HCT116 (cell line): ENCODE measurements around the gene GALK2. TPM values are rescaled to one million over a fixed set of nuclear protein-coding genes. Genes with fewer than 3 reads are reported as not detected.

Experiments used
- ATAC-seq: fragments of 200-7000 bp; cut with Tn5 transposase; 2 replicates; pipeline ENCODE4 v1.9.1; 2020; ENCODE audit warnings: mild to moderate bottlenecking, moderate library complexity
- BruUV-seq: library from RNA; stranded (reverse); fragments of 400-500 nt; replicated peaks from 2 replicates; lab custom pipeline; 2021; lab: Mats Ljungman, UMichigan
- CTCF ChIA-PET: fragments of 300-600 bp; sonication (Branson Sonifier 250); formaldehyde crosslinking; loops from one replicate; lab custom pipeline; 2021; ENCODE audit warnings: antibody characterized with exemption; lab: Charles Lee
- POLR2A ChIA-PET: fragments of 300-600, 350-600 bp; sonication (Branson Sonifier 250); formaldehyde crosslinking; loops from one replicate; lab custom pipeline; 2021; ENCODE audit warnings: antibody characterized with exemption; lab: Charles Lee
- RAD21 ChIA-PET, 2 experiments: fragments of 300-600 bp; sonication (Branson Sonifier 250); formaldehyde crosslinking; loops; one replicate each; lab custom pipeline; 2023; ENCODE audit warnings: low total read pairs in 2 of 2; ENCODE audit not compliant: uncharacterized antibody in 2 of 2, unreplicated experiment in 2 of 2, low non-redundant PET in 1 of 2; lab: Charles Lee
- DNase-seq: peaks from one replicate; pipeline ENCODE4 v3.0.0-alpha.2; 2010; ENCODE audit warnings: low read depth, low spot score
- H2AFZ ChIP-seq: fragments of 200-600 bp; shearing (Covaris generic), sonication (generic); 2 replicates; pipeline ENCODE4 v1.6.1; 2017; ENCODE audit warnings: low read depth, mixed run types, mixed read lengths, antibody characterized with exemption, low read length; ENCODE audit not compliant: poor library complexity, severe bottlenecking
- H3K27ac ChIP-seq: 2 replicates; pipeline ENCODE4 v1.5.1; 2012; ENCODE audit warnings: low read depth, low read length
- H3K27me3 ChIP-seq: fragments of 200-600 bp; sonication (generic); 2 replicates; pipeline ENCODE4 v1.6.1; 2016; ENCODE audit warnings: mixed run types, low read length, mixed read lengths; ENCODE audit not compliant: insufficient read depth
- H3K36me3 ChIP-seq, 2 experiments: fragments of 200-500 bp in 1 of 2; fragments of 200-600 bp in 1 of 2; sonication (Bioruptor generic) in 1 of 2; sonication (generic) in 1 of 2; 2 replicates each; pipeline versions ENCODE4 v1.5.1 to v1.6.1; 2014 to 2016; ENCODE audit warnings: low read length in 2 of 2, inconsistent platforms in 1 of 2, mixed read lengths in 1 of 2, mixed run types in 1 of 2; ENCODE audit not compliant: insufficient read depth in 2 of 2, control insufficient read depth in 1 of 2
- H3K4me1 ChIP-seq, 2 experiments: fragments of 200-600 bp in 1 of 2; sonication (generic) in 1 of 2; 2 replicates each; pipeline versions ENCODE4 v1.5.1 to v1.6.1; 2012 to 2017; ENCODE audit warnings: low read length in 2 of 2, inconsistent platforms in 1 of 2, mild to moderate bottlenecking in 1 of 2, mixed read lengths in 1 of 2, mixed run types in 1 of 2, moderate library complexity in 1 of 2; ENCODE audit not compliant: insufficient read depth in 2 of 2, control insufficient read depth in 1 of 2
- H3K4me2 ChIP-seq: fragments of 200-600 bp; sonication (generic); 2 replicates; pipeline ENCODE4 v1.6.1; 2017; ENCODE audit warnings: mixed run types, low read length, mixed read lengths
- H3K4me3 ChIP-seq, 2 experiments: fragments of 200-600 bp in 1 of 2; sonication (generic) in 1 of 2; replicated peaks in 1 of 2; 2 replicates each; pipeline ENCODE4 v1.5.1; 2011 to 2016; ENCODE audit warnings: low read length in 2 of 2, control low read depth in 1 of 2, low read depth in 1 of 2, mild to moderate bottlenecking in 1 of 2, mixed read lengths in 1 of 2, mixed run types in 1 of 2
- H3K79me2 ChIP-seq: fragments of 200-600 bp; sonication (generic); 2 replicates; pipeline ENCODE4 v1.6.1; 2017; ENCODE audit warnings: mild to moderate bottlenecking, mixed run types, low read length, moderate library complexity, mixed read lengths; ENCODE audit not compliant: insufficient read depth
- H3K9ac ChIP-seq: fragments of 200-600 bp; sonication (generic); 2 replicates; pipeline ENCODE4 v1.6.1; 2016; ENCODE audit warnings: low read length, mixed read lengths
- H3K9me2 ChIP-seq: fragments of 200-600 bp; sonication (generic), shearing (Covaris generic); 2 replicates; pipeline ENCODE4 v1.6.1; 2017; ENCODE audit warnings: mixed run types, mild to moderate bottlenecking, moderate library complexity; ENCODE audit not compliant: insufficient read depth
- H3K9me3 ChIP-seq, 2 experiments: fragments of 200-500 bp in 1 of 2; fragments of 200-600 bp in 1 of 2; sonication (Bioruptor generic) in 1 of 2; sonication (generic) in 1 of 2; 2 replicates each; pipeline ENCODE4 v1.6.1; 2014 to 2017; ENCODE audit warnings: low read length in 2 of 2, mixed read lengths in 2 of 2, inconsistent platforms in 1 of 2, low read depth in 1 of 2, mild to moderate bottlenecking in 1 of 2, mixed run types in 1 of 2, moderate library complexity in 1 of 2; ENCODE audit not compliant: control insufficient read depth in 1 of 2, insufficient read depth in 1 of 2
- H4K20me1 ChIP-seq: fragments of 200-600 bp; sonication (generic), shearing (Covaris generic); 2 replicates; pipeline ENCODE4 v1.6.1; 2017; ENCODE audit warnings: mixed run types, mild to moderate bottlenecking, moderate library complexity; ENCODE audit not compliant: insufficient read depth
- CEBPB ChIP-seq: IDR thresholded peaks from 2 replicates; pipeline ENCODE4 v1.6.1; 2012; ENCODE audit warnings: low read depth
- EGR1 ChIP-seq: IDR thresholded peaks from 2 replicates; pipeline ENCODE4 v1.6.1; 2012; ENCODE audit warnings: low read depth
- EZH2 ChIP-seq: fragments of 200-600 bp; sonication (generic); IDR thresholded peaks from 2 replicates; pipeline ENCODE4 v1.6.1; 2017; ENCODE audit warnings: antibody characterized with exemption, mixed run types
- EZH2phosphoT487 ChIP-seq: fragments of 200-600 bp; IDR thresholded peaks from 2 replicates; pipeline ENCODE4 v1.6.1; 2018; ENCODE audit warnings: antibody characterized with exemption, borderline replicate concordance
- FOSL1 ChIP-seq: IDR thresholded peaks from 2 replicates; pipeline ENCODE4 v1.6.1; 2012; ENCODE audit warnings: low read depth
- REST ChIP-seq: IDR thresholded peaks from 2 replicates; pipeline ENCODE4 v1.6.1; 2012; ENCODE audit warnings: low read depth
- SP1 ChIP-seq: IDR thresholded peaks from 2 replicates; pipeline ENCODE4 v1.6.1; 2012; ENCODE audit warnings: low read depth
- TCF7L2 ChIP-seq: IDR thresholded peaks from 2 replicates; pipeline ENCODE4 v1.7.0; 2011; ENCODE audit warnings: borderline replicate concordance, inconsistent platforms; ENCODE audit not compliant: insufficient read depth, insufficient read length; ENCODE audit errors: extremely low read depth
- ZBTB33 ChIP-seq: IDR thresholded peaks from 2 replicates; pipeline ENCODE4 v1.6.1; 2011; ENCODE audit warnings: mild to moderate bottlenecking, low read length, moderate library complexity; ENCODE audit not compliant: insufficient replicate concordance; ENCODE audit errors: extremely low read depth
- ZNF274 ChIP-seq: fragments of 200-500 bp; sonication (Bioruptor generic); IDR thresholded peaks from 2 replicates; pipeline ENCODE4 v1.6.1; 2014; ENCODE audit warnings: mild to moderate bottlenecking, low read depth, low read length, inconsistent platforms
- intact Hi-C: fragments of 100-400 bp; cut with micrococcal nuclease; formaldehyde crosslinking; loops from 2 replicates; pipeline ENCODE4 v1.10.0; 2022
- total RNA-seq: library from RNA; stranded (reverse); gene quantifications from one replicate; pipeline ENCODE4 v1.2.1, GENCODE V29; 2021; ENCODE audit not compliant: unreplicated experiment
- TF ChIP-seq, protein P1 (sequence below), 3 experiments: fragments of 200-600 bp in 1 of 3; sonication (generic) in 1 of 3; IDR thresholded peaks in 2 of 3; conservative IDR thresholded peaks in 1 of 3; 2 replicates each; pipeline ENCODE4 v1.5.1; 2012 to 2017; ENCODE audit warnings: low read depth in 2 of 3, low read length in 2 of 3, antibody characterized with exemption in 1 of 3, borderline replicate concordance in 1 of 3, control low read depth in 1 of 3, mild to moderate bottlenecking in 1 of 3, mixed read lengths in 1 of 3, mixed run types in 1 of 3, moderate library complexity in 1 of 3; ENCODE audit not compliant: insufficient read depth in 1 of 3

GALK2 gene
- total RNA-seq, 1 experiment from 2014 or later, result 18.7 TPM

DNA sequence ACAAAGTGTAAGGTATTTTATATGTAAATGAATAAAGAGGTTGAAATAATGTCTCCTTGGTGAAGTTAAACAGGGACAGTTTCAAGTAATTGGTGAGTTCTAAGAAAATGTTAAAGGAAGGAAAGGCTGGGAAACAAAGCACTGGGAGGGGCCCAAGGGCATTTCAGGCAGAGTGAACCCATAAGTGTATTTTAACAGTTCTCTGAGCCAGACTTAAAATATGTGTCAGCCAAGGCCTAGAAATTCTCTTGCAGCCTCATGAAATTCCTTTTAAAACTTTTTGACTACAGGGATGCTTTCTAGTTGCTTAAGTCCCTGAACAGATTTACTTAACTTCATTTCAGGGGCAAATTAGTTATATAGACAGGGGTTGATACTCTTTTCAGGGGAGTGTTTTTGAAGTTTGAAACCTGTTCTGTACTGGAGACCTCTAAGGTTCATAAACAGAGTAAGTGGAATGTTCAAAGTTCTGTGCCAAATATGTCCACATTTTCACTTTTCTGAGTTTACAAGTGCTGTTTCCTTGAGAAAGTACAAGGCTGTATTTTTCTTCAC is 77.6 kb downstream of the GALK2 start:
- intact Hi-C loops, result no loop called here
- H3K36me3 ChIP-seq, result no peaks in the 10 kb centered on the region
- H3K79me2 ChIP-seq, result no peaks in the 10 kb centered on the region
- no peak for TF ChIP-seq EZH2
- TF ChIP-seq FOSL1, result no peak
- no peak for TF ChIP-seq EZH2phosphoT487
- TF ChIP-seq REST, result no peak
- no peak for DNase-seq
- no peak overlapping the region for H3K9ac ChIP-seq
- H3K27me3 ChIP-seq, result no peaks in the 10 kb centered on the region
- ChIA-PET CTCF (no interaction called here), POLR2A (no interaction called here), RAD21 (no interaction called here)
- H3K4me1 ChIP-seq, result no peaks in the 10 kb centered on the region
- BruUV-seq, result no TSS peak
- H2AFZ ChIP-seq, result no peak overlapping the region
- H4K20me1 ChIP-seq, result no peaks in the 10 kb centered on the region
- no peak for ATAC-seq
- no peak overlapping the region for H3K4me3 ChIP-seq
- H3K4me2 ChIP-seq, result no peak overlapping the region
- H3K9me2 ChIP-seq, result no peaks in the 10 kb centered on the region
- H3K27ac ChIP-seq, result no peak overlapping the region
- H3K9me3 ChIP-seq, result no peaks in the 10 kb centered on the region

GRCh38 chr15:49248291-49248690 is 78.2 kb downstream of the GALK2 start:
- ChIA-PET CTCF (no interaction called here), RAD21 (no interaction called here), POLR2A (no interaction called here)
- Histone ChIP-seq H3K27me3 (no peaks in the 10 kb centered on the region), H2AFZ (no peak overlapping the region), H3K36me3 (no peaks in the 10 kb centered on the region), H3K4me3 (no peak overlapping the region), H3K4me1 (no peaks in the 10 kb centered on the region), H3K27ac (no peak overlapping the region), H3K9me3 (no peaks in the 10 kb centered on the region), H4K20me1 (no peaks in the 10 kb centered on the region), H3K79me2 (no peaks in the 10 kb centered on the region), H3K9me2 (no peaks in the 10 kb centered on the region), H3K4me2 (no peak overlapping the region), H3K9ac (no peak overlapping the region)
- intact Hi-C loops, result no loop called here
- no TSS peak for BruUV-seq
- ATAC-seq (no peak), DNase-seq (no peak)
- TF ChIP-seq, protein P1, sequence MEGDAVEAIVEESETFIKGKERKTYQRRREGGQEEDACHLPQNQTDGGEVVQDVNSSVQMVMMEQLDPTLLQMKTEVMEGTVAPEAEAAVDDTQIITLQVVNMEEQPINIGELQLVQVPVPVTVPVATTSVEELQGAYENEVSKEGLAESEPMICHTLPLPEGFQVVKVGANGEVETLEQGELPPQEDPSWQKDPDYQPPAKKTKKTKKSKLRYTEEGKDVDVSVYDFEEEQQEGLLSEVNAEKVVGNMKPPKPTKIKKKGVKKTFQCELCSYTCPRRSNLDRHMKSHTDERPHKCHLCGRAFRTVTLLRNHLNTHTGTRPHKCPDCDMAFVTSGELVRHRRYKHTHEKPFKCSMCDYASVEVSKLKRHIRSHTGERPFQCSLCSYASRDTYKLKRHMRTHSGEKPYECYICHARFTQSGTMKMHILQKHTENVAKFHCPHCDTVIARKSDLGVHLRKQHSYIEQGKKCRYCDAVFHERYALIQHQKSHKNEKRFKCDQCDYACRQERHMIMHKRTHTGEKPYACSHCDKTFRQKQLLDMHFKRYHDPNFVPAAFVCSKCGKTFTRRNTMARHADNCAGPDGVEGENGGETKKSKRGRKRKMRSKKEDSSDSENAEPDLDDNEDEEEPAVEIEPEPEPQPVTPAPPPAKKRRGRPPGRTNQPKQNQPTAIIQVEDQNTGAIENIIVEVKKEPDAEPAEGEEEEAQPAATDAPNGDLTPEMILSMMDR (IDR thresholded peaks at IDR 0.05 in 2 of 3, conservative IDR thresholded peaks at IDR 0.05 in 1 of 3; ENCODE audit: borderline replicate concordance in 1 of 3, insufficient read depth in 1 of 3, low read depth in 2 of 3, low read length in 2 of 3), result no peak
- TF ChIP-seq FOSL1 (no peak), EZH2phosphoT487 (no peak), TCF7L2 (no peak), ZNF274 (no peak), ZBTB33 (no peak), SP1 (no peak), EGR1 (no peak), EZH2 (no peak), CEBPB (no peak)
